ENCODE results near the gene EFCAB6. TPM values are rescaled to one million over a fixed set of nuclear protein-coding genes. Genes with fewer than 3 reads are reported as not detected.

EFCAB6 gene
- total and polyA plus RNA-seq, 2 donors (not counting 3 experiments of a cell fraction or from before 2014, with no cell fraction given): 0.07 to 0.31 TPM

DNA sequence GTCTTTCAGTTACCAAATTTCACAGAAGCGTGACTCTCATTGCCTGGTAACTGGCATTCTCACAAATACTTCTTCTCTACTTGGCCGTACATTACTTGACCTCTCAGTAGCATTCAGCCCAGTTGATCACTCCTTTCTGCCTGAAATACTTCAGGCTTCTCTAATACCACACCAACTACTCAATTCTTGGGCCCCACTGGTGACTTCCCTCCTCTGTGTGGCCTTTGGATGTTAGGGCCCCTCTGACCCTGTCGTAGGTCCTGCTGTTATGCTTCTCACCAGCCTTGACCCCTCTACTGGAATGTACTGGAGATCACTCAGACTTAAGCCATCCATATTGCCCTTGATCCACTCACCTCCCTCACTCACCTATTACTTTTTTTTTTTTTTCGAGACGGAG lies 2.2 kb upstream of the EFCAB6 start:
- Histone ChIP-seq H3K9me1 (replicated peaks; ENCODE audit: control insufficient read depth, extremely low read depth, insufficient read depth, low read length) (no peaks in the 10 kb centered on the region), H3K36me3 (ENCODE audit: control insufficient read depth in 2 of 2, extremely low read depth in 1 of 2, insufficient read depth in 2 of 2, low read length in 2 of 2) (no peaks in the 10 kb centered on the region), H3K4me2 (ENCODE audit: insufficient read depth, low read length) (no peak overlapping the region), H2AFZ (ENCODE audit: low read depth, low read length) (no peak overlapping the region), H3K27me3 (ENCODE audit: control insufficient read depth in 2 of 2, insufficient read depth in 2 of 2, low read length in 2 of 2) (no peaks in the 10 kb centered on the region), H3K27ac (ENCODE audit: insufficient read depth, low read depth, low read length) (no peak overlapping the region), H3K4me3 (replicated peaks in 1 of 3; ENCODE audit: insufficient read depth in 1 of 3, low read depth in 1 of 3, low read length in 3 of 3) (no peak overlapping the region), H3K9ac (replicated peaks; ENCODE audit: extremely low read depth, insufficient read depth, low read length) (no peak overlapping the region), H3K79me2 (ENCODE audit: control insufficient read depth, insufficient read depth, low read length) (no peaks in the 10 kb centered on the region), H3K4me1 (ENCODE audit: control insufficient read depth, extremely low read depth, insufficient read depth, low read length) (peaks cover 8% of the 10 kb centered on the region), H3K9me3 (replicated peaks; ENCODE audit: control insufficient read depth, insufficient read depth, low read length) (no peaks in the 10 kb centered on the region), H4K20me1 (replicated peaks; ENCODE audit: control insufficient read depth, extremely low read depth, insufficient read depth, low read length) (no peaks in the 10 kb centered on the region)
- TF ChIP-seq GATA2 (IDR thresholded peaks at IDR 0.05; ENCODE audit: insufficient read depth, insufficient read length, low read depth, low read length) (no peak), JUN (IDR thresholded peaks at IDR 0.05; ENCODE audit: borderline replicate concordance, insufficient read depth, insufficient read length, low read depth) (no peak), POLR2A (IDR thresholded peaks at IDR 0.05; ENCODE audit: low read depth, low read length) (no peak), EZH2 (IDR thresholded peaks at IDR 0.05; ENCODE audit: borderline replicate concordance, low read depth, low read length, severe bottlenecking) (no peak), FOS (IDR thresholded peaks at IDR 0.05; ENCODE audit: borderline replicate concordance, insufficient read depth, low read length) (no peak), MYC (IDR thresholded peaks at IDR 0.05; ENCODE audit: low read depth, low read length) (no peak), POLR2AphosphoS5 (IDR thresholded peaks at IDR 0.05; ENCODE audit: insufficient read depth, low read depth, low read length) (no peak)
- TF ChIP-seq, protein P1, sequence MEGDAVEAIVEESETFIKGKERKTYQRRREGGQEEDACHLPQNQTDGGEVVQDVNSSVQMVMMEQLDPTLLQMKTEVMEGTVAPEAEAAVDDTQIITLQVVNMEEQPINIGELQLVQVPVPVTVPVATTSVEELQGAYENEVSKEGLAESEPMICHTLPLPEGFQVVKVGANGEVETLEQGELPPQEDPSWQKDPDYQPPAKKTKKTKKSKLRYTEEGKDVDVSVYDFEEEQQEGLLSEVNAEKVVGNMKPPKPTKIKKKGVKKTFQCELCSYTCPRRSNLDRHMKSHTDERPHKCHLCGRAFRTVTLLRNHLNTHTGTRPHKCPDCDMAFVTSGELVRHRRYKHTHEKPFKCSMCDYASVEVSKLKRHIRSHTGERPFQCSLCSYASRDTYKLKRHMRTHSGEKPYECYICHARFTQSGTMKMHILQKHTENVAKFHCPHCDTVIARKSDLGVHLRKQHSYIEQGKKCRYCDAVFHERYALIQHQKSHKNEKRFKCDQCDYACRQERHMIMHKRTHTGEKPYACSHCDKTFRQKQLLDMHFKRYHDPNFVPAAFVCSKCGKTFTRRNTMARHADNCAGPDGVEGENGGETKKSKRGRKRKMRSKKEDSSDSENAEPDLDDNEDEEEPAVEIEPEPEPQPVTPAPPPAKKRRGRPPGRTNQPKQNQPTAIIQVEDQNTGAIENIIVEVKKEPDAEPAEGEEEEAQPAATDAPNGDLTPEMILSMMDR (IDR thresholded peaks at IDR 0.05; ENCODE audit: extremely low read depth in 1 of 2, insufficient read depth in 1 of 2, low read depth in 1 of 2, low read length in 2 of 2): no peak
- TF ChIP-seq, protein P2, sequence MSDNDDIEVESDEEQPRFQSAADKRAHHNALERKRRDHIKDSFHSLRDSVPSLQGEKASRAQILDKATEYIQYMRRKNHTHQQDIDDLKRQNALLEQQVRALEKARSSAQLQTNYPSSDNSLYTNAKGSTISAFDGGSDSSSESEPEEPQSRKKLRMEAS (IDR thresholded peaks at IDR 0.05; ENCODE audit: insufficient read depth, insufficient read length): no peak
- no TSS peak for BruUV-seq (replicated peaks)
- ChIA-PET CTCF (no interaction called here), POLR2A (interaction anchor here (0.7 kb wide), 1 partner anchor 17 kb away, joined by 5 read pairs; no protein-coding TSS in a partner anchor)
- intact Hi-C loops (cut with micrococcal nuclease) (no loop called here), dilution Hi-C loops (cut with MboI; ENCODE audit: extremely low pct_ligation_motif_present, low sequenced_read_pairs) (no loop called here)
- DNase-seq (ENCODE audit: low read depth, low spot score) (no peak), FAIRE-seq (no peak)

All from endothelial cell of umbilical vein (primary cell).